ENCODE data around the gene MRPL12. TPM values are rescaled to one million over a fixed set of nuclear protein-coding genes. Genes with fewer than 3 reads are reported as not detected.

The MRPL12 gene
- total RNA-seq, 3 donors from 2014 or later (not counting 1 experiment from before 2014, with no cell fraction given), result 16.3 to 24.4 (median 17.5) TPM

- no peak for DNase-seq
- H3K4me1 ChIP-seq (ENCODE audit: control insufficient read depth, insufficient read depth, low read length), result peaks cover 32% of the 10 kb centered on the region
- ATAC-seq, result no peak
- no peaks in the 10 kb centered on the region for H3K9me3 ChIP-seq (ENCODE audit: control insufficient read depth, insufficient read depth, low read length)
- intact Hi-C loops (cut with micrococcal nuclease), result no loop called here
- TF ChIP-seq CTCF (IDR thresholded peaks at IDR 0.05), result no peak
- H3K36me3 ChIP-seq (ENCODE audit: control insufficient read depth, insufficient read depth, low read length), result no peaks in the 10 kb centered on the region
- Mint-ChIP-seq H3K27ac (no peak overlapping the region), H3K9me3 (no peaks in the 10 kb centered on the region), H3K27me3 (ENCODE audit: low read depth in 2 of 2) (no peaks in the 10 kb centered on the region), H3K4me3 (peak overlapping the region; percentile 9), H3K36me3 (no peaks in the 10 kb centered on the region), H3K4me1 (peaks cover 14 to 26% of the 10 kb centered on the region in 2 donors)
- WGBS (ENCODE audit: insufficient coverage), result 90% methylated on average over 36 of the region's 36 CpGs
- H3K4me3 ChIP-seq (ENCODE audit: low read length), result no peak overlapping the region
- no peak overlapping the region for H3K27ac ChIP-seq (ENCODE audit: low read length)
- no peaks in the 10 kb centered on the region for H3K27me3 ChIP-seq (ENCODE audit: control insufficient read depth, insufficient read depth, low read length)
Measured at GRCh38 chr17:81713556-81714411, 10.6 kb downstream of the MRPL12 start.

GRCh38 chr17:81714412-81715106 is 11.4 kb downstream of the MRPL12 start:
- Mint-ChIP-seq H3K27me3 (ENCODE audit: low read depth in 2 of 2) (no peaks in the 10 kb centered on the region), H3K4me1 (peaks cover 14 to 26% of the 10 kb centered on the region in 2 donors), H3K4me3 (no peak overlapping the region), H3K9me3 (no peaks in the 10 kb centered on the region), H3K36me3 (no peaks in the 10 kb centered on the region), H3K27ac (no peak overlapping the region)
- H3K9me3 ChIP-seq (ENCODE audit: control insufficient read depth, insufficient read depth, low read length), result no peaks in the 10 kb centered on the region
- no peak for TF ChIP-seq CTCF (IDR thresholded peaks at IDR 0.05)
- 96% methylated on average over 39 of the region's 39 CpGs for WGBS (ENCODE audit: insufficient coverage)
- no peak overlapping the region for H3K27ac ChIP-seq (ENCODE audit: low read length)
- intact Hi-C loops (cut with micrococcal nuclease), result no loop called here
- H3K4me1 ChIP-seq (ENCODE audit: control insufficient read depth, insufficient read depth, low read length), result peaks cover 32% of the 10 kb centered on the region
- no peaks in the 10 kb centered on the region for H3K27me3 ChIP-seq (ENCODE audit: control insufficient read depth, insufficient read depth, low read length)
- no peak overlapping the region for H3K4me3 ChIP-seq (ENCODE audit: low read length)
- ATAC-seq, result no peak
- no peaks in the 10 kb centered on the region for H3K36me3 ChIP-seq (ENCODE audit: control insufficient read depth, insufficient read depth, low read length)
- peak in 1 of 2 donors; percentile 7 for DNase-seq

GRCh38 chr17:81715107-81715871 is 12.1 kb downstream of the MRPL12 start:
- Histone ChIP-seq H3K4me3 (ENCODE audit: low read length) (no peak overlapping the region), H3K27me3 (ENCODE audit: control insufficient read depth, insufficient read depth, low read length) (no peaks in the 10 kb centered on the region), H3K27ac (ENCODE audit: low read length) (no peak overlapping the region), H3K9me3 (ENCODE audit: control insufficient read depth, insufficient read depth, low read length) (no peaks in the 10 kb centered on the region), H3K4me1 (ENCODE audit: control insufficient read depth, insufficient read depth, low read length) (peaks cover 26% of the 10 kb centered on the region), H3K36me3 (ENCODE audit: control insufficient read depth, insufficient read depth, low read length) (no peaks in the 10 kb centered on the region)
- Mint-ChIP-seq H3K9me3 (no peaks in the 10 kb centered on the region), H3K27ac (no peak overlapping the region), H3K27me3 (ENCODE audit: low read depth in 2 of 2) (no peaks in the 10 kb centered on the region), H3K36me3 (no peaks in the 10 kb centered on the region), H3K4me3 (no peak overlapping the region), H3K4me1 (peaks cover 14 to 26% of the 10 kb centered on the region in 2 donors)
- ATAC-seq (no peak), DNase-seq (no peak)
- no peak for TF ChIP-seq CTCF (IDR thresholded peaks at IDR 0.05)
- intact Hi-C loops (cut with micrococcal nuclease), result no loop called here
- 96% methylated on average over 32 of the region's 32 CpGs for WGBS (ENCODE audit: insufficient coverage)

All from natural killer cell (primary cell).